Uterus (tissue), 2 donors: ENCODE results near the gene ZC3H18.

Experiments used
- POLR2A ChIP-seq, 2 donors: fragments of 450-650 bp; IDR thresholded peaks; one replicate each; pipeline ENCODE4 v1.6.1; 2016; ENCODE audit warnings: antibody characterized with exemption in 2 of 2, mild to moderate bottlenecking in 1 of 2, moderate library complexity in 1 of 2
- TF ChIP-seq, protein P1 (sequence below), 4 experiments: fragments of 200-600 bp in 2 of 4; fragments of 450-650 bp in 2 of 4; sonication (generic) in 2 of 4; IDR thresholded peaks; one replicate each; pipeline ENCODE4 v1.5.1; 2016 to 2019; ENCODE audit warnings: antibody characterized with exemption in 4 of 4, mild to moderate bottlenecking in 2 of 4, moderate library complexity in 1 of 4

- TF ChIP-seq, protein P1, sequence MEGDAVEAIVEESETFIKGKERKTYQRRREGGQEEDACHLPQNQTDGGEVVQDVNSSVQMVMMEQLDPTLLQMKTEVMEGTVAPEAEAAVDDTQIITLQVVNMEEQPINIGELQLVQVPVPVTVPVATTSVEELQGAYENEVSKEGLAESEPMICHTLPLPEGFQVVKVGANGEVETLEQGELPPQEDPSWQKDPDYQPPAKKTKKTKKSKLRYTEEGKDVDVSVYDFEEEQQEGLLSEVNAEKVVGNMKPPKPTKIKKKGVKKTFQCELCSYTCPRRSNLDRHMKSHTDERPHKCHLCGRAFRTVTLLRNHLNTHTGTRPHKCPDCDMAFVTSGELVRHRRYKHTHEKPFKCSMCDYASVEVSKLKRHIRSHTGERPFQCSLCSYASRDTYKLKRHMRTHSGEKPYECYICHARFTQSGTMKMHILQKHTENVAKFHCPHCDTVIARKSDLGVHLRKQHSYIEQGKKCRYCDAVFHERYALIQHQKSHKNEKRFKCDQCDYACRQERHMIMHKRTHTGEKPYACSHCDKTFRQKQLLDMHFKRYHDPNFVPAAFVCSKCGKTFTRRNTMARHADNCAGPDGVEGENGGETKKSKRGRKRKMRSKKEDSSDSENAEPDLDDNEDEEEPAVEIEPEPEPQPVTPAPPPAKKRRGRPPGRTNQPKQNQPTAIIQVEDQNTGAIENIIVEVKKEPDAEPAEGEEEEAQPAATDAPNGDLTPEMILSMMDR (IDR thresholded peaks at IDR 0.05), result no peak
- TF ChIP-seq POLR2A (IDR thresholded peaks at IDR 0.05), result no peak
Measured at GRCh38 chr16:88630941-88631340, 60.7 kb downstream of the ZC3H18 start.
